Epithelial cell of proximal tubule (primary cell): ENCODE data around the gene MCTP2. TPM values are rescaled to one million over a fixed set of nuclear protein-coding genes. Genes with fewer than 3 reads are reported as not detected.
A peak's percentile ranks its signal among the peaks of the same experiment; 100 is the strongest.

Experiments used
- DNase-seq: peaks from one replicate; pipeline ENCODE4 v3.0.0-alpha.2; 2011; ENCODE audit warnings: low read depth
- H3K4me3 ChIP-seq: 2 replicates; pipeline ENCODE4 v1.5.1; 2011; ENCODE audit warnings: low read depth, mild to moderate bottlenecking, low read length
- CTCF ChIP-seq: conservative IDR thresholded peaks from 2 replicates; pipeline ENCODE4 v1.5.1; 2012; ENCODE audit warnings: low read depth, mild to moderate bottlenecking, low read length
- total RNA-seq: library from RNA; depleted of rRNA; stranded (reverse); fragments of >200 nt; gene quantifications from 2 replicates; pipeline ENCODE4 v1.2.3, GENCODE V29; 2015

MCTP2 gene
- total RNA-seq, 1 donor from 2014 or later, result 7.5 TPM

- TF ChIP-seq CTCF, result no peak
- no peak for DNase-seq
- H3K4me3 ChIP-seq, result no peak overlapping the region
Measured at GRCh38 chr15:94470492-94470891, 239.1 kb downstream of the MCTP2 start.

- TF ChIP-seq CTCF, result no peak
- H3K4me3 ChIP-seq, result no peak overlapping the region
- DNase-seq, result no peak
Measured at GRCh38 chr15:94476686-94477085, 245.3 kb downstream of the MCTP2 start.

- H3K4me3 ChIP-seq, result no peak overlapping the region
- TF ChIP-seq CTCF, result no peak
- no peak for DNase-seq
Measured at GRCh38 chr15:94477913-94478553, 246.7 kb downstream of the MCTP2 start.

- H3K4me3 ChIP-seq, result no peak overlapping the region
- DNase-seq, result no peak
- no peak for TF ChIP-seq CTCF
Measured at GRCh38 chr15:94478763-94479162, 247.4 kb downstream of the MCTP2 start.

- TF ChIP-seq CTCF, result no peak
- H3K4me3 ChIP-seq, result no peak overlapping the region
- no peak for DNase-seq
Measured at GRCh38 chr15:94480289-94480834, 249.0 kb downstream of the MCTP2 start.

- H3K4me3 ChIP-seq, result no peak overlapping the region
- TF ChIP-seq CTCF, result no peak
- DNase-seq, result no peak
Measured at GRCh38 chr15:94485148-94485719, 253.9 kb downstream of the MCTP2 start.

DNA sequence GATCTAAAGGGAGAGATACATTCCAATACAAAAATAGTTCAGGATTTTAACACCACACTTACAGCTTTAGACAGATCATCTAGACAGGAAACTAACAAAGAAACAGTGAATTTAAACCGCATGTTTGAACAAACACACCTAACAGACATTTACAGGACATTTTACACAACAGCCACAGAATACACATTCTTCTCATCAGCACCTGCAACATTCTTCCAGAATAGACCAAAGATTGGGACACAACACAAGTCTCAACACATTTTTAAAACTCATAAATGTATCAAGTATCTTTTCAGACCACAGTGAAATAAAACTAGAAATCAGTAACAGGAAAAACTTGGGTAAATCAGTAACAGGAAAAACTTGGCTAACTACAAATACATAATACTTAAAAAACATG lies 256.3 kb downstream of the MCTP2 start:
- peak; percentile 9 for DNase-seq
- no peak overlapping the region for H3K4me3 ChIP-seq
- TF ChIP-seq CTCF, result no peak
